K562 (cell line): ENCODE results near the gene SLC23A2. TPM values are rescaled to one million over a fixed set of nuclear protein-coding genes. Genes with fewer than 3 reads are reported as not detected.

Experiments used
- ATAC-seq: fragments of 200-7000 bp; cut with Tn5 transposase; 3 replicates; pipeline ENCODE4 v1.9.1; 2020; ENCODE audit warnings: moderate library complexity
- BruUV-seq: library from RNA; stranded (reverse); fragments of 400-500 nt; replicated peaks from 2 replicates; lab custom pipeline; 2021; lab: Mats Ljungman, UMichigan
- CTCF ChIA-PET: fragments of 300-600 bp; formaldehyde crosslinking; extraction: SDS; loops from one replicate; lab custom pipeline; 2021; ENCODE audit warnings: low intra/inter-chr PET ratio; lab: Yijun Ruan, JAX
- POLR2A ChIA-PET: fragments of 300-600, 350-650 bp; sonication (Branson Sonifier 250); formaldehyde crosslinking; extraction: SDS; loops from one replicate; lab custom pipeline; 2021; ENCODE audit warnings: antibody characterized with exemption, inconsistent platforms; lab: Yijun Ruan, JAX
- DNase-seq, 4 experiments: peaks; one replicate each; pipeline versions ENCODE4 v3.0.0 to v3.0.0-alpha.2; 2011 to 2018; ENCODE audit warnings: low spot score in 3 of 4, mixed read lengths in 3 of 4; ENCODE audit errors: extremely low read depth in 1 of 4
- FAIRE-seq: peaks from 2 replicates; lab custom pipeline; 2011; peaks lifted over from hg19 to GRCh38; lab: Jason Lieb, UNC
- H2AFZ ChIP-seq: 2 replicates; pipeline ENCODE4 v1.6.0; 2011; ENCODE audit warnings: low read depth, low read length, control low read depth, inconsistent platforms
- H3K27ac ChIP-seq: fragments of 200-600 bp; 3 replicates; pipeline ENCODE4 v1.8.0; 2011; ENCODE audit warnings: low read depth, mild to moderate bottlenecking, control low read depth, inconsistent platforms, low read length, moderate library complexity, mixed read lengths; ENCODE audit errors: extremely low read depth
- H3K27me3 ChIP-seq, 2 experiments: fragments of 300-600 bp in 1 of 2; 2 replicates in 1 of 2; 3 replicates in 1 of 2; pipeline versions ENCODE4 v1.6.0 to v1.8.0; 2011; ENCODE audit warnings: inconsistent platforms in 2 of 2, low read length in 2 of 2, mild to moderate bottlenecking in 1 of 2, mixed read lengths in 1 of 2, moderate library complexity in 1 of 2; ENCODE audit not compliant: control insufficient read depth in 2 of 2, insufficient read depth in 2 of 2
- H3K36me3 ChIP-seq: fragments of 300-600 bp; 3 replicates; pipeline ENCODE4 v1.8.0; 2011; ENCODE audit warnings: mild to moderate bottlenecking, low read length, inconsistent platforms; ENCODE audit not compliant: control insufficient read depth, insufficient read depth
- H3K4me1 ChIP-seq, 2 experiments: fragments of 200-600 bp in 1 of 2; replicated peaks in 1 of 2; 2 replicates in 1 of 2; 3 replicates in 1 of 2; pipeline versions ENCODE4 v1.5.1 to v1.8.0; 2011; ENCODE audit warnings: inconsistent platforms in 2 of 2, low read length in 2 of 2, mild to moderate bottlenecking in 1 of 2, mixed read lengths in 1 of 2, moderate library complexity in 1 of 2; ENCODE audit not compliant: control insufficient read depth in 2 of 2, insufficient read depth in 2 of 2
- H3K4me2 ChIP-seq: 2 replicates; pipeline ENCODE4 v1.6.1; 2011; ENCODE audit warnings: low read length, control low read depth, inconsistent platforms, mixed read lengths; ENCODE audit not compliant: insufficient read depth
- H3K4me3 ChIP-seq: fragments of 200-600 bp; sonication (generic), shearing (Covaris generic); 2 replicates; pipeline ENCODE4 v1.5.1; 2016; ENCODE audit warnings: control low read depth, inconsistent platforms
- H3K79me2 ChIP-seq: fragments of 200-600 bp; 3 replicates; pipeline ENCODE4 v1.8.0; 2011; ENCODE audit warnings: low read length, inconsistent platforms; ENCODE audit not compliant: control insufficient read depth, insufficient read depth
- H3K9ac ChIP-seq, 2 experiments: 2 replicates each; pipeline versions ENCODE4 v1.6.0 to v1.6.1; 2011; ENCODE audit warnings: low read depth in 2 of 2, low read length in 2 of 2, control low read depth in 1 of 2, inconsistent platforms in 1 of 2, mild to moderate bottlenecking in 1 of 2, mixed read lengths in 1 of 2; ENCODE audit not compliant: insufficient read depth in 1 of 2
- H3K9me1 ChIP-seq: one replicate; pipeline ENCODE4 v1.6.0; 2011; ENCODE audit warnings: inconsistent platforms, mild to moderate bottlenecking, low read length, moderate library complexity; ENCODE audit not compliant: control insufficient read depth, insufficient read depth
- H3K9me3 ChIP-seq: replicated peaks from 2 replicates; pipeline ENCODE4 v1.5.1; 2011; ENCODE audit warnings: low read depth, low read length, inconsistent platforms; ENCODE audit not compliant: control insufficient read depth, insufficient read depth
- H4K20me1 ChIP-seq: replicated peaks from 2 replicates; pipeline ENCODE4 v1.6.1; 2011; ENCODE audit warnings: low read length, inconsistent platforms, mixed read lengths; ENCODE audit not compliant: control insufficient read depth, insufficient read depth
- CEBPB ChIP-seq: fragments of 450-650 bp; IDR thresholded peaks from 2 replicates; pipeline ENCODE4 v1.6.1; 2016; ENCODE audit warnings: missing genetic modification characterization, missing compliant biosample characterization
- CTCFL ChIP-seq: IDR thresholded peaks from 2 replicates; pipeline ENCODE4 v1.6.1; 2011; ENCODE audit warnings: borderline replicate concordance, low read depth, mild to moderate bottlenecking, moderate library complexity, low read length; ENCODE audit not compliant: insufficient read depth, poor library complexity, severe bottlenecking
- NFYB ChIP-seq: IDR thresholded peaks from 2 replicates; pipeline ENCODE4 v1.6.1; 2011; ENCODE audit warnings: mild to moderate bottlenecking, moderate library complexity; ENCODE audit not compliant: insufficient read length; ENCODE audit errors: extremely low read depth
- POLR3A ChIP-seq: IDR thresholded peaks from 2 replicates; pipeline ENCODE4 v1.6.1; 2011; ENCODE audit warnings: borderline replicate concordance, mild to moderate bottlenecking, moderate library complexity; ENCODE audit not compliant: insufficient read length, insufficient read depth; ENCODE audit errors: extremely low read depth
- YBX1 ChIP-seq: fragments of 450-650 bp; IDR thresholded peaks from 2 replicates; pipeline ENCODE4 v1.7.1; 2016; ENCODE audit warnings: mild to moderate bottlenecking
- WGBS: fragments of 100-300 bp; shearing (Covaris generic); methylation state at CpG from one replicate; pipeline ENCODE4 v1.1.6; 2016; ENCODE audit warnings: low coverage, mixed read lengths; ENCODE audit not compliant: insufficient coverage; ENCODE audit errors: missing lambda C conversion rate; 5-methylcytosine and 5-hydroxymethylcytosine counted together
- in situ Hi-C: fragments of 300-500 bp; cut with MboI; formaldehyde crosslinking; loops from 4 replicates; pipeline ENCODE4 v1.15.0; 2018; ENCODE audit warnings: inconsistent platforms, mixed read lengths
- intact Hi-C: fragments of 100-400 bp; cut with micrococcal nuclease; formaldehyde crosslinking; loops from 2 replicates; pipeline ENCODE4 v1.14.2; 2022
- polyA plus RNA-seq, 8 experiments: library from polyadenylated mRNA; depleted of rRNA in 4 of 8; stranded (reverse) in 5 of 8; unstranded in 3 of 8; fragments of >200 nt; fragmentation: Nextera tagmentation in 2 of 8; fragmentation: Illumina TruSeq in 1 of 8; extraction: Ambion mirVana in 2 of 8; extraction: Trizol in 1 of 8; gene quantifications; 2 replicates each; pipeline versions ENCODE4 v1.2.1 to v1.2.3, GENCODE V29; 2011 to 2014; ENCODE audit warnings: inconsistent platforms in 1 of 8, missing spikeins in 1 of 8
- total RNA-seq, 7 experiments: library from RNA; depleted of rRNA in 6 of 7; stranded (reverse); fragments of >200 nt in 6 of 7; fragmentation: Illumina TruSeq in 2 of 7; extraction: Trizol in 2 of 7; gene quantifications; 2 replicates each; pipeline versions ENCODE4 v1.2.1 to v1.2.3, GENCODE V29; 2011 to 2021; ENCODE audit warnings: low replicate concordance in 1 of 7
- TF ChIP-seq, protein P1 (sequence below): fragments of 250-450 bp; sonication (Bioruptor Pico); IDR thresholded peaks from 2 replicates; pipeline ENCODE4 v1.8.0; 2021; ENCODE audit warnings: borderline replicate concordance, mild to moderate bottlenecking, moderate library complexity; ENCODE audit not compliant: poor library complexity, severe bottlenecking

The SLC23A2 gene
- total and polyA plus RNA-seq, 9 of the 15 experiments (the other 6 are each of a cell fraction or from before 2014, with no cell fraction given): 0.39 to 6.7 (median 3.2) TPM

- no peak for ATAC-seq
- no peak overlapping the region for H3K4me3 ChIP-seq
- CTCF ChIA-PET: no interaction called here
- TF ChIP-seq CEBPB (tag): peak; percentile 57
- TF ChIP-seq POLR3A: no peak
- TF ChIP-seq, protein P1, sequence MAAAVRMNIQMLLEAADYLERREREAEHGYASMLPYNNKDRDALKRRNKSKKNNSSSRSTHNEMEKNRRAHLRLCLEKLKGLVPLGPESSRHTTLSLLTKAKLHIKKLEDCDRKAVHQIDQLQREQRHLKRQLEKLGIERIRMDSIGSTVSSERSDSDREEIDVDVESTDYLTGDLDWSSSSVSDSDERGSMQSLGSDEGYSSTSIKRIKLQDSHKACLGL (CRISPR knock-in tag): no peak
- TF ChIP-seq NFYB: no peak
- no peak for TF ChIP-seq CTCFL
- TF ChIP-seq YBX1: no peak
- TF ChIP-seq, all 486 proteins: peak for 1
- in situ Hi-C loops (no loop called here), intact Hi-C loops (no loop called here)
- Histone ChIP-seq H3K9me1 (no peaks in the 10 kb centered on the region), H2AFZ (no peak overlapping the region), H4K20me1 (no peaks in the 10 kb centered on the region), H3K27ac (no peak overlapping the region), H3K27me3 (peaks cover 0 to under 1% of the 10 kb centered on the region in 2 experiments; a peak in 2 of 5 replicates), H3K4me1 (peaks cover 0 to 5% of the 10 kb centered on the region in 2 experiments; a peak in 2 of 5 replicates), H3K36me3 (no peaks in the 10 kb centered on the region), H3K9ac (no peak overlapping the region), H3K79me2 (no peaks in the 10 kb centered on the region), H3K9me3 (no peaks in the 10 kb centered on the region), H3K4me2 (no peak overlapping the region)
- POLR2A ChIA-PET: no interaction called here
- 83% methylated on average over 4 of the region's 4 CpGs for WGBS
- BruUV-seq: no TSS peak
- FAIRE-seq (no peak), DNase-seq (no peak)
Observed at GRCh38 chr20:5024982-5025381, 23.7 kb upstream of the SLC23A2 start.
